ENCODE data around the gene KIFAP3.
"Not testable (repeated sequence)": the region's sequence is repeated elsewhere in the genome, so short reads cannot be mapped to it uniquely, and the experiment has no call there.

Gene KIFAP3

DNA sequence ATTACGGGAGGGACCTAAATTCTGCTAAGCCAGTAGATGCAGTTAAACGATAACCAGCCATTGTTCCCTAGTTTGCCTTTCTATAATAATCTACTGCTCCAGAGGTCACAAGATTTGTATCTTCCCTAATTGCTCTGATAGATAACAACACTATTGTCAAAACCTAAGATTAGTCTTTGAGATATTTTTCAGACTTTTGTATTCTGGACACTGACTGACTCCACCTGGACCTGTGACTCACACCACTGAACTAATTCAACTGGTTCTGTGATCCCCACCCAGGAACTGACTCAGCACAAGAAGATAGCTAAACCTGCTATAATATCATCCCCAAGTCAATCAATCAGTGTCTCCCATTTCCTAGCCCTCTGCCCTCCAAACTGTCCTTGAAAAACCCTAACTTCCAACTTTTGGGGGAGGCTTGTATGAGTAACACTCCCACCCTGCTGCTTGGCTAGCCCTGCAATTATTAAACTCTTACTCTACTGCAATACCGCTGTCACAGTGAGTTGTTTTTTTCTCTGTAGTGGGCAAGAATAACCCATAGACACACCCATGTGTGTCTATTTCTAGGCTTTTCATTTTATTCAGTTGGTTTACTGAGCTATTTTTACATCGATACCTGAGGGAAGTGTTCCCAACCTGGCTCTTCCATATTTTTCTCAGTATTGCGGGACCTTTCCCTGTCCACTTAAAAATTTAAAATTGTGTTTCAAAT is 11.2 kb downstream of the KIFAP3 start:
- H3K4me3 ChIP-seq (replicated peaks; ENCODE audit: low read depth, low read length): no peak overlapping the region
- TF ChIP-seq, protein P1, sequence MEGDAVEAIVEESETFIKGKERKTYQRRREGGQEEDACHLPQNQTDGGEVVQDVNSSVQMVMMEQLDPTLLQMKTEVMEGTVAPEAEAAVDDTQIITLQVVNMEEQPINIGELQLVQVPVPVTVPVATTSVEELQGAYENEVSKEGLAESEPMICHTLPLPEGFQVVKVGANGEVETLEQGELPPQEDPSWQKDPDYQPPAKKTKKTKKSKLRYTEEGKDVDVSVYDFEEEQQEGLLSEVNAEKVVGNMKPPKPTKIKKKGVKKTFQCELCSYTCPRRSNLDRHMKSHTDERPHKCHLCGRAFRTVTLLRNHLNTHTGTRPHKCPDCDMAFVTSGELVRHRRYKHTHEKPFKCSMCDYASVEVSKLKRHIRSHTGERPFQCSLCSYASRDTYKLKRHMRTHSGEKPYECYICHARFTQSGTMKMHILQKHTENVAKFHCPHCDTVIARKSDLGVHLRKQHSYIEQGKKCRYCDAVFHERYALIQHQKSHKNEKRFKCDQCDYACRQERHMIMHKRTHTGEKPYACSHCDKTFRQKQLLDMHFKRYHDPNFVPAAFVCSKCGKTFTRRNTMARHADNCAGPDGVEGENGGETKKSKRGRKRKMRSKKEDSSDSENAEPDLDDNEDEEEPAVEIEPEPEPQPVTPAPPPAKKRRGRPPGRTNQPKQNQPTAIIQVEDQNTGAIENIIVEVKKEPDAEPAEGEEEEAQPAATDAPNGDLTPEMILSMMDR (IDR thresholded peaks at IDR 0.05; ENCODE audit: low read depth, low read length, missing control alignments): no peak
- DNase-seq (ENCODE audit: extremely low read depth, low read depth): no peak

DNA sequence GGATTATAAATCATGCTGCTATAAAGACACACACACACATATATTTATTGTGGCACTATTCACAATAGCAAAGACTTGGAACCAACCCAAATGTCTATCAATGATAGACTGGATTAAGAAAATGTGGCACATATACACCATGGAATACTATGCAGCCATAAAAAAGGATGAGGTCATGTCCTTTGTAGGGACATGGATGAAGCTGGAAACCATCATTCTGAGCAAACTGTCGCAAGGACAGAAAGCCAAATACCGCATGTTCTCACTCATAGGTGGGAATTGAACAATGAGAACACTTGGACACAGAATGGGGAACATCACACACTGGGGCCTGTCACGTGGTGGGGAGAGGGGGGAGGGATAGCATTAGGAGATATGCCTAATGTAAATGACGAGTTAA is 12.8 kb downstream of the KIFAP3 start:
- not testable (repeated sequence) for DNase-seq (ENCODE audit: extremely low read depth, low read depth); H3K4me3 ChIP-seq (replicated peaks; ENCODE audit: low read depth, low read length)

- H3K4me3 ChIP-seq (replicated peaks; ENCODE audit: low read depth, low read length); DNase-seq (ENCODE audit: extremely low read depth, low read depth): not testable (repeated sequence)
Observed at GRCh38 chr1:170060015-170060520, 14.4 kb downstream of the KIFAP3 start.

GRCh38 chr1:170049176-170049800 is 25.2 kb downstream of the KIFAP3 start:
- no peak for DNase-seq (ENCODE audit: extremely low read depth, low read depth)
- no peak overlapping the region for H3K4me3 ChIP-seq (replicated peaks; ENCODE audit: low read depth, low read length)
- TF ChIP-seq, protein P1 (IDR thresholded peaks at IDR 0.05; ENCODE audit: low read depth, low read length, missing control alignments): no peak

DNA sequence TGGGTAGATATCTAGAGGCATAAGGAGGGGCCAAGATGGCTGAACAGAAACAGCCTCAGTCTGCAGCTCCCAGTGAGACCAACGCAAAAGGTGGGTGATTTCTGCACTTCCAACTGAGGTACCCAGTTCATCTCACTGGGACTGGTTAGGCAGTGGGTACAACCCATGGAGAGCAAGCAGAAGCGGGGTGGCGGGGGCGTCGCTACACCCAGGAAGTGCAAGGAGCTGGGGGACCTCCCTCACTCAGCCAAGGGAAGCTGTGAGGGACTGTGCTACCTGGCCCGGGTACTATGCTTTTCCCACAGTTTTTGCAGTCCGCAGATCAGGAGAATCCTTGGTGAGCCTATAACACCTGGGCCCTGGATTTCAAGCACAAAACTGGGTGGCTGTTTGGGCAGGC is 26.0 kb downstream of the KIFAP3 start:
- H3K4me3 ChIP-seq (replicated peaks; ENCODE audit: low read depth, low read length): no peak overlapping the region
- no peak for DNase-seq (ENCODE audit: extremely low read depth, low read depth)
- TF ChIP-seq, protein P1 (IDR thresholded peaks at IDR 0.05; ENCODE audit: low read depth, low read length, missing control alignments): no peak

DNA sequence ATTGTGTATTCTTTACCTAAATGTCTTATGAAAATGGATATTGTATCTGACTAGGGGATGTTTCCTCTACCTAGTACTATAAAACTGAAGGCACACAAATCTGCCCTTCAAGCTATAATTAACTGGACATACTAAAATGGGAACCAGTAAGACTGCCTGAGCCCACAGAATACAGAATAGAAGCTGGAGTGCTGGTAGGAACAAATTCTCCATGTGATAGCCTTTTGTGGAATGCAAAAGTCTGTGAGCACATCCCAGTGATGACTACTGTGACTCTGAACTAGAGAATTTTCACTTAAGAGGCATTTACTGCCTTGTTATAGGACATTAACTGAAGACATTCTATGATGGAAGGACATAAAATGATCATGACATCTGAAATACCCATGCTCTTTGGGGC is 30.3 kb downstream of the KIFAP3 start:
- no peak overlapping the region for H3K4me3 ChIP-seq (replicated peaks; ENCODE audit: low read depth, low read length)
- TF ChIP-seq, protein P1 (IDR thresholded peaks at IDR 0.05; ENCODE audit: low read depth, low read length, missing control alignments): no peak
- DNase-seq (ENCODE audit: extremely low read depth, low read depth): no peak

GRCh38 chr1:170041423-170042192 is 32.9 kb downstream of the KIFAP3 start:
- no peak overlapping the region for H3K4me3 ChIP-seq (replicated peaks; ENCODE audit: low read depth, low read length)
- TF ChIP-seq, protein P1 (IDR thresholded peaks at IDR 0.05; ENCODE audit: low read depth, low read length, missing control alignments): no peak
- DNase-seq (ENCODE audit: extremely low read depth, low read depth): no peak

Measured in HFF-Myc (cell line).